HepG2 (cell line): ENCODE results near the gene PLPPR3. TPM values are rescaled to one million over a fixed set of nuclear protein-coding genes. Genes with fewer than 3 reads are reported as not detected.

Source experiments
- ARID3A ChIP-seq: IDR thresholded peaks from 2 replicates; pipeline ENCODE4 v1.6.1; 2012; ENCODE audit warnings: low read depth, low read length, improper control_type of control experiment
- ATM ChIP-seq: fragments of 450-650 bp; IDR thresholded peaks from 2 replicates; pipeline ENCODE4 v1.7.1; 2017; ENCODE audit warnings: mild to moderate bottlenecking, borderline replicate concordance
- FOSL1 ChIP-seq: sonication (generic); formaldehyde crosslinking; IDR thresholded peaks from 2 replicates; pipeline ENCODE4 v1.9.0; 2021; ENCODE audit warnings: missing genetic modification reagents, borderline replicate concordance
- KDM2A ChIP-seq: sonication (generic); formaldehyde crosslinking; IDR thresholded peaks from 2 replicates; pipeline ENCODE4 v1.4.0; 2020; ENCODE audit warnings: low read depth, missing genetic modification reagents, borderline replicate concordance
- PAX8 ChIP-seq: sonication (generic); formaldehyde crosslinking; IDR thresholded peaks from 2 replicates; pipeline ENCODE4 v1.8.0; 2022; ENCODE audit warnings: mild to moderate bottlenecking, missing genetic modification reagents, borderline replicate concordance
- REPIN1 ChIP-seq: sonication (generic); formaldehyde crosslinking; IDR thresholded peaks from 2 replicates; pipeline ENCODE4 v1.8.0; 2022; ENCODE audit warnings: missing genetic modification reagents, low read depth, mild to moderate bottlenecking, borderline replicate concordance
- REXO4 ChIP-seq: sonication (generic); formaldehyde crosslinking; IDR thresholded peaks from 2 replicates; pipeline ENCODE4 v1.8.0; 2022; ENCODE audit warnings: missing genetic modification reagents, mild to moderate bottlenecking, borderline replicate concordance
- SOX6 ChIP-seq, 2 experiments: fragments of 450-650 bp in 1 of 2; sonication (generic) in 1 of 2; formaldehyde crosslinking in 1 of 2; IDR thresholded peaks; 2 replicates each; pipeline versions ENCODE4 v1.4.0 to v1.6.1; 2017 to 2020; ENCODE audit warnings: antibody characterized with exemption in 1 of 2, mild to moderate bottlenecking in 1 of 2, missing genetic modification reagents in 1 of 2
- SPEN ChIP-seq: sonication (generic); formaldehyde crosslinking; IDR thresholded peaks from 2 replicates; pipeline ENCODE4 v1.5.1; 2020; ENCODE audit warnings: low read depth, mild to moderate bottlenecking, missing genetic modification reagents
- TCF7 ChIP-seq: sonication (generic); IDR thresholded peaks from 2 replicates; pipeline ENCODE4 v1.6.1; 2016; ENCODE audit warnings: antibody characterized with exemption, low read depth
- ZBTB2 ChIP-seq: sonication (generic); formaldehyde crosslinking; IDR thresholded peaks from 2 replicates; pipeline ENCODE4 v1.8.0; 2022; ENCODE audit warnings: low read depth, missing genetic modification reagents
- ZFAT ChIP-seq: sonication (generic); formaldehyde crosslinking; conservative IDR thresholded peaks from 2 replicates; pipeline ENCODE4 v1.8.1; 2023; ENCODE audit warnings: missing genetic modification reagents, inconsistent platforms
- ZNF281 ChIP-seq: sonication (generic); formaldehyde crosslinking; IDR thresholded peaks from 2 replicates; pipeline ENCODE4 v1.4.0; 2020; ENCODE audit warnings: missing genetic modification reagents, borderline replicate concordance
- ZNF558 ChIP-seq: sonication (generic); formaldehyde crosslinking; IDR thresholded peaks from 2 replicates; pipeline ENCODE4 v1.9.0; 2022; ENCODE audit warnings: mild to moderate bottlenecking, missing genetic modification reagents, borderline replicate concordance
- ZNF670 ChIP-seq: sonication (generic); formaldehyde crosslinking; IDR thresholded peaks from 2 replicates; pipeline ENCODE4 v1.8.0; 2022; ENCODE audit warnings: mild to moderate bottlenecking, missing genetic modification reagents, borderline replicate concordance
- ZNF878 ChIP-seq: sonication (generic); formaldehyde crosslinking; IDR thresholded peaks from 2 replicates; pipeline ENCODE4 v1.8.1; 2023; ENCODE audit warnings: mild to moderate bottlenecking, missing genetic modification reagents, moderate library complexity
- polyA plus RNA-seq, 8 experiments: library from polyadenylated mRNA; depleted of rRNA in 3 of 8; stranded (reverse) in 7 of 8; unstranded in 1 of 8; fragments of >200 nt; fragmentation: Illumina TruSeq in 4 of 8; extraction: Trizol in 4 of 8; gene quantifications; 2 replicates each; pipeline versions ENCODE4 v1.2.1 to v1.2.3, GENCODE V29; 2011 to 2016; ENCODE audit warnings: low read depth in 4 of 8, missing spikeins in 1 of 8, mixed read lengths in 1 of 8; ENCODE audit not compliant: insufficient read depth in 1 of 8
- total RNA-seq, 5 experiments: library from RNA; depleted of rRNA; stranded (reverse); fragments of >200 nt; fragmentation: Illumina TruSeq; extraction: Trizol; gene quantifications; 2 replicates each; pipeline ENCODE4 v1.2.3, GENCODE V29; 2016; ENCODE audit warnings: low read depth in 1 of 5

The PLPPR3 gene
- total and polyA plus RNA-seq, 2 of the 13 experiments (the other 11 are each of a cell fraction or from before 2014, with no cell fraction given) = 0.07 to 0.16 TPM

DNA sequence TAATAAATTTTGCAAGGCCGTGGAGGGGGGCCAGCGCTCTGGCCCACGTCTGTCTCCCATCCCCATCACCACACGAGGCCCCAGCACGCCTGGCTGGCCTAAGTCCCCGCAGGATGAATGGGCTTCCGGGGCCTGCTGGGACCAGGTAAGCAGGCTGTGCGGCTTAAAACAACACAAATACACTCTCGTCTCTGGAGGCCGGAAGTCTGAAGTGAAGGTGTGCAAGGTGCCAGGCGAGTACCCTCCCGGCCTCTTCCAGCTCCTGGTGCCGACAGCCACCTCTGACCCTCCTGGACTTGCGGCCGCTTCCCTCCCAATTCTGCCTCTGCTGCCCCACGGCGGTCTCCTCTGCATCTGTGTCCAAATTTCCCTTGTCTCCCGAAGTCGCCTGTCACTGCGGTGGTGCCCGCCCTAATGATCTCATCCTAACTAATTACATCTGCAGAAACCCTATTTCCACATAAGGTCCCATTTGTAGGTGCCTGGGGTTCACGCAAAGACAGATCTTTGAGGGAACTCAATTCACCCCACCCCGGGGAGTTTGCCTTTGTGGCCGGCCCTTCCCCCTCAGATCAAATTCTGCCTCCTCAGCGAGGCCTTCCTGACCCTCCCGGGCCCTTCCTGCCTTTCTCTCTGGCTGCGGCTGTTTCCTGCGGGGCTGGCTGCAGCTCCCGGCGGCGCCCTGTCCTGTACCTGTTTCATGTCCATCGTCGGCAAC is 32.6 kb downstream of the PLPPR3 start (continued):
- TF ChIP-seq FOSL1 (no peak), TCF7 (no peak), SPEN (CRISPR knock-in tag) (peak; percentile 57; the same call in 1 of the 2 replicates), ATM (no peak), ZFAT (CRISPR knock-in tag) (no peak), ARID3A (no peak), PAX8 (CRISPR knock-in tag) (no peak), ZBTB2 (CRISPR knock-in tag) (no peak), ZNF878 (CRISPR knock-in tag) (0 out of 2 replicates have a peak, but pooled peaks have one; percentile 67), ZNF670 (CRISPR knock-in tag) (no peak), KDM2A (CRISPR knock-in tag) (no peak), ZNF281 (no peak; the same call in 1 of the 2 replicates), SOX6 (IDR thresholded peaks at IDR 0.05) (no peak), SOX6 (CRISPR knock-in tag; IDR thresholded peaks at IDR 0.05) (peak; percentile 35; the same call in 1 of the 2 replicates), REXO4 (CRISPR knock-in tag) (no peak), REPIN1 (CRISPR knock-in tag) (no peak), ZNF558 (CRISPR knock-in tag) (no peak)
